ENCODE results near the gene LCN2. TPM values are rescaled to one million over a fixed set of nuclear protein-coding genes. Genes with fewer than 3 reads are reported as not detected.

The LCN2 gene
- total and polyA plus RNA-seq, 9 of the 15 experiments (the other 6 are each of a cell fraction or from before 2014, with no cell fraction given), result 0.10 to 1.2 (median 0.44) TPM; not detected in 1

DNA sequence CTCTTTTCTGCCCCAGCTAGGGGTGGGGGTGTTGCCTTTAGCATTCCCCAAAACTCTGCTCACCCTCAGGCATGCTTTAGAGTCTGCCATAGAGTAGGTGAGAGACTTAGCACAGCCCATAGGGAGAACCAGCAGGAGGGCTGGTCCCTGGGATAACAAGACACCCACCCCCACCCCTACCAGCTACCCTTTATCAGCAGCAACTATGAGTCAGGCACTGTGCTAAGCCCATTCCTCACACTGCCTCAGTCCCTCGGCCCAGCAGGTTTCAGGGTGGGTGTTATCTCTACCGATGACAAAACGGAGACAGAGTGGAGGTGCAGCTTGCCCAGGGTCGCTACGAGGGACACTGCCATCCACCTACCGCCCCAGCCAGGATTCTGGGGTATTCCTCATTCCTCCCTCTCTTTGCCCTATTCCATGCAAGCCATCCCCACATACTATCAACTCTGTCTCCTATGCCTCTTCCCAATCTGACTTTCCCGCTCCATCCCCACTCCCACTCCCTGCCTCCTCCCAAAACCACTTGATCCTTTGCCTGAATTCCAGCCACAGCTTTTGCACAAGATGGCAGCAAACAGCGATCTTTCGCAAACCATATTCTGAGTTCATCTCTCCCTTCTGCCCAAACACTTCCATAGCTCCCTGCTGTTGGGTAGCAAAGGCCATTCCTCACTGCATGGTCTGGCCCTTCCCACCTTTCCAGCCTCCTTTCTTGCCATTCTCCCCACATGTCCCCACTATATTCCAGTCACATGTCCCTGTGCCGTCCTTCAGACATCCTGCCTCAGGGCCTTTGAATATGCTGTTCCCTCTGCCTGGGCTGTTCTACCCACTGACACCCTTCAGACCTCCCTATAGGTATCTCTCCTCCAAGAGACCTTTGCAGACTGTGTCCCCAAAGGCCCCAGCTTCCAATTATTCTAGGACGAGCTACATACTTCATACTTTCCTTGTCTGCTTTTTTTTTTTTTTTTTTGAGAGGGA, 37.0 kb downstream of the LCN2 start (continued):
- TF ChIP-seq CHAMP1 (IDR thresholded peaks at IDR 0.05) (no peak), NFIX (CRISPR knock-in tag; IDR thresholded peaks at IDR 0.05; ENCODE audit: low read depth) (no peak), RCOR1 (IDR thresholded peaks at IDR 0.05; ENCODE audit: borderline replicate concordance in 1 of 2, low read depth in 2 of 2, low read length in 2 of 2) (0 out of 4 replicates have a peak, but pooled peaks of 1 of the 2 experiments have one; percentile 12)

DNA sequence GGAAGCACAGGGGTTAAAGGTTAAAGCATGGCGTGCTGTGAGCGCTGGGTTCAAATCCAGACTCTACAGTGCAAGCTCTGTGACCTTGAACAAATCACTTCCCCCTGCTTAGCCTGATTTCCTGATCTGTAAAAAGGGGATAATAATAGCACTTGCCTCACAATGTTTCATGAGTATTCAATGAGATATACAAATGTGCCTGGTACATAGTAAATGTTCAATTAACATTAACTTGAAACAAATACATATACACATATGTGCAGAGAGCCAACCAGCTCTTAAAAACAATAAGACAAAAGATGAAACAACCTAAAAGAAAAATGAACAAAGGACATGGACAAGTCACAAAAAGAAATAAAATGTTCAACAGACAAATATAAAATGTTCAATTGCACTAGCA, 38.1 kb downstream of the LCN2 start:
- Histone ChIP-seq H3K9me1 (ENCODE audit: control insufficient read depth, insufficient read depth, low read length) (peaks cover 7% of the 10 kb centered on the region), H3K27me3 (ENCODE audit: control insufficient read depth in 2 of 2, insufficient read depth in 2 of 2, low read length in 2 of 2) (no peaks in the 10 kb centered on the region), H4K20me1 (replicated peaks; ENCODE audit: control insufficient read depth, insufficient read depth, low read length) (peaks cover 8% of the 10 kb centered on the region; the same call in 1 of the 2 replicates), H2AFZ (ENCODE audit: low read depth, low read length) (no peak overlapping the region), H3K4me1 (replicated peaks in 1 of 2; ENCODE audit: control insufficient read depth in 2 of 2, insufficient read depth in 2 of 2, low read length in 2 of 2) (peaks cover 25 to 32% of the 10 kb centered on the region in 2 experiments), H3K79me2 (ENCODE audit: control insufficient read depth, insufficient read depth, low read length) (peaks cover 25% of the 10 kb centered on the region), H3K27ac (ENCODE audit: extremely low read depth, low read depth, low read length) (no peak overlapping the region), H3K36me3 (ENCODE audit: control insufficient read depth, insufficient read depth, low read length) (peaks cover 74% of the 10 kb centered on the region), H3K9ac (ENCODE audit: insufficient read depth in 1 of 2, low read depth in 2 of 2, low read length in 2 of 2) (peak overlapping the region in 1 of 2 experiments; percentile 9; a peak in 1 of 4 replicates), H3K4me3 (no peak overlapping the region), H3K9me3 (replicated peaks; ENCODE audit: control insufficient read depth, insufficient read depth, low read depth, low read length) (no peaks in the 10 kb centered on the region), H3K4me2 (ENCODE audit: insufficient read depth, low read length) (no peak overlapping the region)
- TF ChIP-seq MEF2A (IDR thresholded peaks at IDR 0.05; ENCODE audit: control insufficient read depth, low read depth, low read length), result 0 out of 2 replicates have a peak, but pooled peaks have one; percentile 5
- TF ChIP-seq, protein P1, sequence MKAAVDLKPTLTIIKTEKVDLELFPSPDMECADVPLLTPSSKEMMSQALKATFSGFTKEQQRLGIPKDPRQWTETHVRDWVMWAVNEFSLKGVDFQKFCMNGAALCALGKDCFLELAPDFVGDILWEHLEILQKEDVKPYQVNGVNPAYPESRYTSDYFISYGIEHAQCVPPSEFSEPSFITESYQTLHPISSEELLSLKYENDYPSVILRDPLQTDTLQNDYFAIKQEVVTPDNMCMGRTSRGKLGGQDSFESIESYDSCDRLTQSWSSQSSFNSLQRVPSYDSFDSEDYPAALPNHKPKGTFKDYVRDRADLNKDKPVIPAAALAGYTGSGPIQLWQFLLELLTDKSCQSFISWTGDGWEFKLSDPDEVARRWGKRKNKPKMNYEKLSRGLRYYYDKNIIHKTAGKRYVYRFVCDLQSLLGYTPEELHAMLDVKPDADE (conservative IDR thresholded peaks at IDR 0.05; ENCODE audit: control insufficient read depth, low read depth, low read length), result no peak
- DNase-seq (ENCODE audit: extremely low read depth in 1 of 4, low spot score in 3 of 4), result no peak
- no peak for FAIRE-seq
- ATAC-seq, result no peak
- WGBS (ENCODE audit: insufficient coverage, low coverage, missing lambda C conversion rate), result 83% methylated on average over 2 of the region's 2 CpGs
- ChIA-PET POLR2A (interaction anchor here (0.7 to 2.2 kb wide), 12 partner anchors 8 to 480 kb away, joined by 3 to 10 read pairs (median 4); partner anchors contain the start of gene BBLN), CTCF (ENCODE audit: low intra/inter-chr PET ratio) (no interaction called here)
- BruUV-seq (replicated peaks), result no TSS peak
- in situ Hi-C loops (cut with MboI) (no loop called here), intact Hi-C loops (cut with micrococcal nuclease) (no loop called here)
